GM19240 (cell line): ENCODE data around the gene CRYBB3.
"Not testable (repeated sequence)": the region's sequence is repeated elsewhere in the genome, so short reads cannot be mapped to it uniquely, and the experiment has no call there.

Experiments used
- DNase-seq: peaks from one replicate; pipeline ENCODE4 v3.0.0; 2011; ENCODE audit warnings: low spot score; ENCODE audit not compliant: insufficient read length

Gene CRYBB3

GRCh38 chr22:25204547-25204946, 4.9 kb downstream of the CRYBB3 start:
- not testable (repeated sequence) for DNase-seq

- DNase-seq: no peak
Observed at GRCh38 chr22:25205847-25206246, 6.2 kb downstream of the CRYBB3 start.

- DNase-seq: no peak
Observed at GRCh38 chr22:25206998-25207397, 7.3 kb downstream of the CRYBB3 start.

GRCh38 chr22:25207553-25208157, 8.0 kb downstream of the CRYBB3 start:
- DNase-seq: no peak

GRCh38 chr22:25208328-25208727, 8.7 kb downstream of the CRYBB3 start:
- DNase-seq: no peak

- DNase-seq: no peak
Observed at GRCh38 chr22:25208743-25209505, 9.3 kb downstream of the CRYBB3 start.

- DNase-seq: no peak
Observed at GRCh38 chr22:25210793-25211192, 11.1 kb downstream of the CRYBB3 start.

- DNase-seq: no peak
Observed at GRCh38 chr22:25212337-25212736, 12.7 kb downstream of the CRYBB3 start.

GRCh38 chr22:25213221-25213620, 13.6 kb downstream of the CRYBB3 start:
- no peak for DNase-seq

GRCh38 chr22:25216230-25216629, 16.6 kb downstream of the CRYBB3 start:
- no peak for DNase-seq

GRCh38 chr22:25219211-25219689, 19.6 kb downstream of the CRYBB3 start, which contains the start of gene CRYBB2:
TSS of gene CRYBB2 (plus strand) at chr22:25219639. CDS start at chr22:25221430, 1,791 bp downstream.
- DNase-seq: no peak

- no peak for DNase-seq
Observed at GRCh38 chr22:25219948-25220442, 20.3 kb downstream of the CRYBB3 start.

- DNase-seq: no peak
Observed at GRCh38 chr22:25221790-25222189, 22.1 kb downstream of the CRYBB3 start.

GRCh38 chr22:25223269-25223850, 23.7 kb downstream of the CRYBB3 start:
- DNase-seq: no peak

GRCh38 chr22:25228822-25229221, 29.2 kb downstream of the CRYBB3 start:
- DNase-seq: no peak

- DNase-seq: not testable (repeated sequence)
Observed at GRCh38 chr22:25230760-25231159, 31.1 kb downstream of the CRYBB3 start.

- DNase-seq: no peak
Observed at GRCh38 chr22:25232301-25232700, 32.6 kb downstream of the CRYBB3 start.

GRCh38 chr22:25233706-25234105, 34.0 kb downstream of the CRYBB3 start:
- not testable (repeated sequence) for DNase-seq

GRCh38 chr22:25235547-25236290, 36.1 kb downstream of the CRYBB3 start:
- DNase-seq: peak; percentile 97

GRCh38 chr22:25236417-25236816, 36.8 kb downstream of the CRYBB3 start:
- no peak for DNase-seq

GRCh38 chr22:25237503-25237902, 37.8 kb downstream of the CRYBB3 start:
- DNase-seq: no peak
